Upper lobe of left lung (tissue), 4 donors: ENCODE data around the gene FOXP2.

Experiments
- CTCF ChIP-seq, 6 experiments: fragments of 450-650 bp in 4 of 6; fragments of 200-600 bp in 2 of 6; sonication (generic) in 2 of 6; IDR thresholded peaks; one replicate each; pipeline ENCODE4 v1.5.1; 2016 to 2019; ENCODE audit warnings: antibody characterized with exemption in 6 of 6
- EP300 ChIP-seq, 4 donors: sonication (generic); formaldehyde crosslinking; IDR thresholded peaks; one replicate each; pipeline ENCODE4 v1.5.1; 2017; ENCODE audit warnings: antibody characterized with exemption in 4 of 4, control low read depth in 2 of 4
- POLR2A ChIP-seq, 4 donors: fragments of 450-650 bp; IDR thresholded peaks; one replicate each; pipeline ENCODE4 v1.5.1; 2016 to 2017; ENCODE audit warnings: antibody characterized with exemption in 4 of 4, mild to moderate bottlenecking in 2 of 4
- POLR2AphosphoS5 ChIP-seq, 2 donors: sonication (generic); formaldehyde crosslinking; IDR thresholded peaks; one replicate each; pipeline ENCODE4 v1.5.1; 2017; ENCODE audit warnings: antibody characterized with exemption in 2 of 2

GRCh38 chr7:114414156-114415063 is at the start of gene FOXP2:
- TF ChIP-seq CTCF (IDR thresholded peaks at IDR 0.05) (no peak), POLR2AphosphoS5 (IDR thresholded peaks at IDR 0.05) (no peak), POLR2A (IDR thresholded peaks at IDR 0.05) (no peak), EP300 (IDR thresholded peaks at IDR 0.05) (no peak)
